ENCODE results near the gene MSANTD2.

GRCh38 chr11:124739479-124740276 is 60.5 kb downstream of the MSANTD2 start, which contains the start of gene NRGN:
- no peak for TF ChIP-seq BDP1 (IDR thresholded peaks at IDR 0.05; ENCODE audit: insufficient read depth, insufficient read length)
- no peak for TF ChIP-seq POLR2A (conservative IDR thresholded peaks at IDR 0.05)
- TF ChIP-seq TAF1 (IDR thresholded peaks at IDR 0.05; ENCODE audit: control insufficient read depth, extremely low read depth, insufficient read depth, low read length, severe bottlenecking) = no peak
- TF ChIP-seq RBM39 (optimal IDR thresholded peaks at IDR 0.05; ENCODE audit: low read depth, low read length) = no peak
- no peak for TF ChIP-seq ZBED1 (IDR thresholded peaks at IDR 0.05)
- TF ChIP-seq USF1 (CRISPR knock-in tag; IDR thresholded peaks at IDR 0.05) = no peak
- TF ChIP-seq CTCF (IDR thresholded peaks at IDR 0.05 in 2 of 3, conservative IDR thresholded peaks at IDR 0.05 in 1 of 3; ENCODE audit: insufficient read depth in 2 of 3, low read depth in 1 of 3, low read length in 3 of 3) = no peak
- no peak for TF ChIP-seq ATF1 (CRISPR knock-in tag; IDR thresholded peaks at IDR 0.05)
- TF ChIP-seq ATF1 (tag; IDR thresholded peaks at IDR 0.05) = no peak
- TF ChIP-seq KAT2B (IDR thresholded peaks at IDR 0.05; ENCODE audit: low read depth, low read length) = no peak
- no peak for TF ChIP-seq ZNF589 (CRISPR knock-in tag; IDR thresholded peaks at IDR 0.05; ENCODE audit: low read depth)
- TF ChIP-seq PRPF4 (IDR thresholded peaks at IDR 0.05; ENCODE audit: insufficient read depth, low read depth, low read length, poor library complexity, severe bottlenecking) = no peak
- TF ChIP-seq MAX (CRISPR knock-in tag; IDR thresholded peaks at IDR 0.05) = no peak
